Loucy (cell line): ENCODE measurements around the gene ALCAM.

Source experiments
- H2AFZ ChIP-seq: fragments of 200-600 bp; sonication (generic); 2 replicates; pipeline ENCODE4 v1.6.0; 2016; ENCODE audit warnings: antibody characterized with exemption, mild to moderate bottlenecking, low read length, moderate library complexity
- H3F3A ChIP-seq: fragments of 200-600 bp; 2 replicates; pipeline ENCODE4 v1.6.0; 2016; ENCODE audit warnings: antibody characterized with exemption, low read depth, mild to moderate bottlenecking
- H3K27me3 ChIP-seq: fragments of 200-600 bp; sonication (generic); 2 replicates; pipeline ENCODE4 v1.6.1; 2014; ENCODE audit warnings: low read length, mild to moderate bottlenecking; ENCODE audit not compliant: insufficient read depth, poor library complexity, severe bottlenecking
- H3K36me3 ChIP-seq: fragments of 200-600 bp; sonication (generic); 2 replicates; pipeline ENCODE4 v1.6.1; 2016; ENCODE audit warnings: low read length; ENCODE audit not compliant: insufficient read depth
- H3K4me1 ChIP-seq: fragments of 200-600 bp; sonication (generic); 2 replicates; pipeline ENCODE4 v1.5.1; 2014; ENCODE audit warnings: low read length, mild to moderate bottlenecking; ENCODE audit not compliant: insufficient read depth, poor library complexity, severe bottlenecking
- H3K4me2 ChIP-seq: fragments of 200-600 bp; sonication (generic); 2 replicates; pipeline ENCODE4 v1.6.0; 2014; ENCODE audit warnings: antibody characterized with exemption, low read length, low read depth, mild to moderate bottlenecking; ENCODE audit not compliant: poor library complexity, severe bottlenecking
- H3K4me3 ChIP-seq: fragments of 200-600 bp; sonication (generic); 2 replicates; pipeline ENCODE4 v1.5.1; 2014; ENCODE audit warnings: low read length, mild to moderate bottlenecking, mixed read lengths; ENCODE audit not compliant: poor library complexity, severe bottlenecking
- H3K79me2 ChIP-seq: fragments of 200-600 bp; sonication (generic); 2 replicates; pipeline ENCODE4 v1.6.1; 2014; ENCODE audit warnings: low read length; ENCODE audit not compliant: insufficient read depth
- H3K9ac ChIP-seq: fragments of 200-600 bp; sonication (generic); 2 replicates; pipeline ENCODE4 v1.6.0; 2014; ENCODE audit warnings: mild to moderate bottlenecking, low read depth, low read length, moderate library complexity; ENCODE audit not compliant: poor library complexity, severe bottlenecking
- H3K9me2 ChIP-seq: fragments of 200-600 bp; sonication (generic); replicated peaks from 2 replicates; pipeline ENCODE4 v1.6.1; 2016; ENCODE audit warnings: low read depth, low read length, mixed read lengths
- H3K9me3 ChIP-seq: fragments of 200-600 bp; sonication (generic); 2 replicates; pipeline ENCODE4 v1.6.1; 2014; ENCODE audit warnings: mild to moderate bottlenecking, antibody characterized with exemption, low read length, low read depth; ENCODE audit not compliant: insufficient read depth
- H4K20me1 ChIP-seq: fragments of 200-600 bp; sonication (generic); 2 replicates; pipeline ENCODE4 v1.6.0; 2014; ENCODE audit warnings: antibody characterized with exemption, low read length, mild to moderate bottlenecking; ENCODE audit not compliant: insufficient read depth, poor library complexity, severe bottlenecking
- CTCF ChIP-seq: fragments of 200-600 bp; sonication (generic); conservative IDR thresholded peaks from 2 replicates; pipeline ENCODE4 v1.5.1; 2014; ENCODE audit warnings: mild to moderate bottlenecking, antibody characterized with exemption, low read length
- EZH2phosphoT487 ChIP-seq: fragments of 200-600 bp; IDR thresholded peaks from 2 replicates; pipeline ENCODE4 v1.6.1; 2018; ENCODE audit warnings: antibody characterized with exemption, mild to moderate bottlenecking, moderate library complexity, borderline replicate concordance

ALCAM gene

GRCh38 chr3:105564546-105565288 is 198.0 kb downstream of the ALCAM start:
- H3K27me3 ChIP-seq, result no peaks in the 10 kb centered on the region
- no peaks in the 10 kb centered on the region for H3K79me2 ChIP-seq
- no peak overlapping the region for H3K4me2 ChIP-seq
- H2AFZ ChIP-seq, result no peak overlapping the region
- H3K9me2 ChIP-seq, result no peaks in the 10 kb centered on the region
- H3F3A ChIP-seq, result no peaks in the 10 kb centered on the region
- TF ChIP-seq EZH2phosphoT487 (no peak), CTCF (no peak)
- no peaks in the 10 kb centered on the region for H3K4me1 ChIP-seq
- no peak overlapping the region for H3K9ac ChIP-seq
- no peak overlapping the region for H3K4me3 ChIP-seq
- H4K20me1 ChIP-seq, result no peaks in the 10 kb centered on the region
- no peaks in the 10 kb centered on the region for H3K36me3 ChIP-seq
- H3K9me3 ChIP-seq, result no peaks in the 10 kb centered on the region

GRCh38 chr3:105571005-105571404 is 204.3 kb downstream of the ALCAM start:
- H2AFZ ChIP-seq, result no peak overlapping the region
- no peaks in the 10 kb centered on the region for H4K20me1 ChIP-seq
- no peaks in the 10 kb centered on the region for H3K27me3 ChIP-seq
- H3K9me3 ChIP-seq, result no peaks in the 10 kb centered on the region
- H3K4me1 ChIP-seq, result no peaks in the 10 kb centered on the region
- H3K9ac ChIP-seq, result no peak overlapping the region
- no peaks in the 10 kb centered on the region for H3F3A ChIP-seq
- no peaks in the 10 kb centered on the region for H3K36me3 ChIP-seq
- H3K79me2 ChIP-seq, result no peaks in the 10 kb centered on the region
- no peaks in the 10 kb centered on the region for H3K9me2 ChIP-seq
- TF ChIP-seq EZH2phosphoT487 (no peak), CTCF (no peak)
- no peak overlapping the region for H3K4me3 ChIP-seq
- H3K4me2 ChIP-seq, result no peak overlapping the region

- TF ChIP-seq CTCF (no peak), EZH2phosphoT487 (no peak)
- Histone ChIP-seq H3K4me2 (no peak overlapping the region), H3K9me3 (no peaks in the 10 kb centered on the region), H3K9me2 (no peaks in the 10 kb centered on the region), H3F3A (no peaks in the 10 kb centered on the region), H3K4me3 (no peak overlapping the region), H3K36me3 (no peaks in the 10 kb centered on the region), H3K79me2 (no peaks in the 10 kb centered on the region), H2AFZ (no peak overlapping the region), H3K27me3 (no peaks in the 10 kb centered on the region), H3K4me1 (no peaks in the 10 kb centered on the region), H3K9ac (no peak overlapping the region), H4K20me1 (no peaks in the 10 kb centered on the region)
Observed at GRCh38 chr3:105572501-105572900, 205.8 kb downstream of the ALCAM start.
